K562 (cell line): ENCODE measurements around the gene B4GALNT4. TPM values are rescaled to one million over a fixed set of nuclear protein-coding genes. Genes with fewer than 3 reads are reported as not detected.

Source experiments
- ATAC-seq: fragments of 200-7000 bp; cut with Tn5 transposase; 3 replicates; pipeline ENCODE4 v1.9.1; 2020; ENCODE audit warnings: moderate library complexity
- BruUV-seq: library from RNA; stranded (reverse); fragments of 400-500 nt; replicated peaks from 2 replicates; lab custom pipeline; 2021; lab: Mats Ljungman, UMichigan
- CTCF ChIA-PET: fragments of 300-600 bp; formaldehyde crosslinking; extraction: SDS; loops from one replicate; lab custom pipeline; 2021; ENCODE audit warnings: low intra/inter-chr PET ratio; lab: Yijun Ruan, JAX
- POLR2A ChIA-PET: fragments of 300-600, 350-650 bp; sonication (Branson Sonifier 250); formaldehyde crosslinking; extraction: SDS; loops from one replicate; lab custom pipeline; 2021; ENCODE audit warnings: antibody characterized with exemption, inconsistent platforms; lab: Yijun Ruan, JAX
- DNase-seq, 4 experiments: peaks; one replicate each; pipeline versions ENCODE4 v3.0.0 to v3.0.0-alpha.2; 2011 to 2018; ENCODE audit warnings: low spot score in 3 of 4, mixed read lengths in 3 of 4; ENCODE audit errors: extremely low read depth in 1 of 4
- FAIRE-seq: peaks from 2 replicates; lab custom pipeline; 2011; peaks lifted over from hg19 to GRCh38; lab: Jason Lieb, UNC
- H2AFZ ChIP-seq: 2 replicates; pipeline ENCODE4 v1.6.0; 2011; ENCODE audit warnings: low read depth, low read length, control low read depth, inconsistent platforms
- H3K27ac ChIP-seq: fragments of 200-600 bp; 3 replicates; pipeline ENCODE4 v1.8.0; 2011; ENCODE audit warnings: low read depth, mild to moderate bottlenecking, control low read depth, inconsistent platforms, low read length, moderate library complexity, mixed read lengths; ENCODE audit errors: extremely low read depth
- H3K27me3 ChIP-seq, 2 experiments: fragments of 300-600 bp in 1 of 2; 2 replicates in 1 of 2; 3 replicates in 1 of 2; pipeline versions ENCODE4 v1.6.0 to v1.8.0; 2011; ENCODE audit warnings: inconsistent platforms in 2 of 2, low read length in 2 of 2, mild to moderate bottlenecking in 1 of 2, mixed read lengths in 1 of 2, moderate library complexity in 1 of 2; ENCODE audit not compliant: control insufficient read depth in 2 of 2, insufficient read depth in 2 of 2
- H3K36me3 ChIP-seq: fragments of 300-600 bp; 3 replicates; pipeline ENCODE4 v1.8.0; 2011; ENCODE audit warnings: mild to moderate bottlenecking, low read length, inconsistent platforms; ENCODE audit not compliant: control insufficient read depth, insufficient read depth
- H3K4me1 ChIP-seq, 2 experiments: fragments of 200-600 bp in 1 of 2; replicated peaks in 1 of 2; 2 replicates in 1 of 2; 3 replicates in 1 of 2; pipeline versions ENCODE4 v1.5.1 to v1.8.0; 2011; ENCODE audit warnings: inconsistent platforms in 2 of 2, low read length in 2 of 2, mild to moderate bottlenecking in 1 of 2, mixed read lengths in 1 of 2, moderate library complexity in 1 of 2; ENCODE audit not compliant: control insufficient read depth in 2 of 2, insufficient read depth in 2 of 2
- H3K4me2 ChIP-seq: 2 replicates; pipeline ENCODE4 v1.6.1; 2011; ENCODE audit warnings: low read length, control low read depth, inconsistent platforms, mixed read lengths; ENCODE audit not compliant: insufficient read depth
- H3K4me3 ChIP-seq: fragments of 200-600 bp; sonication (generic), shearing (Covaris generic); 2 replicates; pipeline ENCODE4 v1.5.1; 2016; ENCODE audit warnings: control low read depth, inconsistent platforms
- H3K79me2 ChIP-seq: fragments of 200-600 bp; 3 replicates; pipeline ENCODE4 v1.8.0; 2011; ENCODE audit warnings: low read length, inconsistent platforms; ENCODE audit not compliant: control insufficient read depth, insufficient read depth
- H3K9ac ChIP-seq, 2 experiments: 2 replicates each; pipeline versions ENCODE4 v1.6.0 to v1.6.1; 2011; ENCODE audit warnings: low read depth in 2 of 2, low read length in 2 of 2, control low read depth in 1 of 2, inconsistent platforms in 1 of 2, mild to moderate bottlenecking in 1 of 2, mixed read lengths in 1 of 2; ENCODE audit not compliant: insufficient read depth in 1 of 2
- H3K9me1 ChIP-seq: one replicate; pipeline ENCODE4 v1.6.0; 2011; ENCODE audit warnings: inconsistent platforms, mild to moderate bottlenecking, low read length, moderate library complexity; ENCODE audit not compliant: control insufficient read depth, insufficient read depth
- H3K9me3 ChIP-seq: replicated peaks from 2 replicates; pipeline ENCODE4 v1.5.1; 2011; ENCODE audit warnings: low read depth, low read length, inconsistent platforms; ENCODE audit not compliant: control insufficient read depth, insufficient read depth
- H4K20me1 ChIP-seq: replicated peaks from 2 replicates; pipeline ENCODE4 v1.6.1; 2011; ENCODE audit warnings: low read length, inconsistent platforms, mixed read lengths; ENCODE audit not compliant: control insufficient read depth, insufficient read depth
- ADNP ChIP-seq: fragments of 200-800 bp; sonication (Bioruptor generic); IDR thresholded peaks from 2 replicates; pipeline ENCODE4 v1.6.1; 2016; ENCODE audit warnings: missing genetic modification characterization, missing compliant biosample characterization
- ARHGAP35 ChIP-seq: fragments of 450-650 bp; IDR thresholded peaks from 2 replicates; pipeline ENCODE4 v1.6.1; 2018; ENCODE audit not compliant: partially characterized antibody
- BCOR ChIP-seq: fragments of 450-650 bp; IDR thresholded peaks from 2 replicates; pipeline ENCODE4 v1.6.1; 2016
- EHMT2 ChIP-seq: fragments of 450-650 bp; IDR thresholded peaks from 2 replicates; pipeline ENCODE4 v1.6.1; 2018; ENCODE audit warnings: antibody characterized with exemption
- HDGF ChIP-seq: fragments of 450-650 bp; IDR thresholded peaks from 2 replicates; pipeline ENCODE4 v1.6.1; 2016
- HLTF ChIP-seq: fragments of 450-650 bp; IDR thresholded peaks from 2 replicates; pipeline ENCODE4 v1.6.1; 2016
- KDM1A ChIP-seq, 2 experiments: fragments of 450-650 bp; IDR thresholded peaks; 2 replicates each; pipeline ENCODE4 v1.6.1; 2016; ENCODE audit warnings: mild to moderate bottlenecking in 2 of 2
- MED1 ChIP-seq: sonication (generic); formaldehyde crosslinking; IDR thresholded peaks from 2 replicates; pipeline ENCODE4 v1.8.1; 2023; ENCODE audit warnings: missing genetic modification reagents, borderline replicate concordance
- PHF20 ChIP-seq: fragments of 450-650 bp; IDR thresholded peaks from 2 replicates; pipeline ENCODE4 v1.6.1; 2018; ENCODE audit not compliant: partially characterized antibody
- POLR2B ChIP-seq: fragments of 450-650 bp; IDR thresholded peaks from 2 replicates; pipeline ENCODE4 v1.6.1; 2018; ENCODE audit warnings: low read depth; ENCODE audit not compliant: partially characterized antibody
- SMAD1 ChIP-seq: fragments of 150-350 bp; IDR thresholded peaks from 2 replicates; pipeline ENCODE4 v1.6.1; 2014; ENCODE audit warnings: low read length, low read depth; ENCODE audit not compliant: partially characterized antibody
- SUPT5H ChIP-seq: fragments of 450-650 bp; IDR thresholded peaks from 2 replicates; pipeline ENCODE4 v1.6.1; 2016
- ZC3H4 ChIP-seq: sonication (generic); formaldehyde crosslinking; IDR thresholded peaks from 2 replicates; pipeline ENCODE4 v1.9.0; 2021; ENCODE audit warnings: missing genetic modification reagents, borderline replicate concordance
- ZNF212 ChIP-seq: fragments of 450-650 bp; formaldehyde crosslinking; IDR thresholded peaks from 2 replicates; pipeline ENCODE4 v1.4.0; 2020; ENCODE audit warnings: mild to moderate bottlenecking
- WGBS: fragments of 100-300 bp; shearing (Covaris generic); methylation state at CpG from one replicate; pipeline ENCODE4 v1.1.6; 2016; ENCODE audit warnings: low coverage, mixed read lengths; ENCODE audit not compliant: insufficient coverage; ENCODE audit errors: missing lambda C conversion rate; 5-methylcytosine and 5-hydroxymethylcytosine counted together
- in situ Hi-C: fragments of 300-500 bp; cut with MboI; formaldehyde crosslinking; loops from 4 replicates; pipeline ENCODE4 v1.15.0; 2018; ENCODE audit warnings: inconsistent platforms, mixed read lengths
- intact Hi-C: fragments of 100-400 bp; cut with micrococcal nuclease; formaldehyde crosslinking; loops from 2 replicates; pipeline ENCODE4 v1.14.2; 2022
- polyA plus RNA-seq, 8 experiments: library from polyadenylated mRNA; depleted of rRNA in 4 of 8; stranded (reverse) in 5 of 8; unstranded in 3 of 8; fragments of >200 nt; fragmentation: Nextera tagmentation in 2 of 8; fragmentation: Illumina TruSeq in 1 of 8; extraction: Ambion mirVana in 2 of 8; extraction: Trizol in 1 of 8; gene quantifications; 2 replicates each; pipeline versions ENCODE4 v1.2.1 to v1.2.3, GENCODE V29; 2011 to 2014; ENCODE audit warnings: inconsistent platforms in 1 of 8, missing spikeins in 1 of 8
- total RNA-seq, 7 experiments: library from RNA; depleted of rRNA in 6 of 7; stranded (reverse); fragments of >200 nt in 6 of 7; fragmentation: Illumina TruSeq in 2 of 7; extraction: Trizol in 2 of 7; gene quantifications; 2 replicates each; pipeline versions ENCODE4 v1.2.1 to v1.2.3, GENCODE V29; 2011 to 2021; ENCODE audit warnings: low replicate concordance in 1 of 7
- TF ChIP-seq, protein P1 (sequence below), 3 experiments: fragments of 200-800 bp in 1 of 3; sonication (Bioruptor generic) in 1 of 3; sonication (generic) in 1 of 3; formaldehyde crosslinking in 1 of 3; IDR thresholded peaks; 2 replicates each; pipeline versions ENCODE4 v1.6.1 to v1.8.0; 2016 to 2022; ENCODE audit warnings: mild to moderate bottlenecking in 2 of 3, missing compliant biosample characterization in 2 of 3, missing genetic modification characterization in 2 of 3, missing genetic modification reagents in 1 of 3
- TF ChIP-seq, protein P2 (sequence below): fragments of 450-650 bp; IDR thresholded peaks from 2 replicates; pipeline ENCODE4 v1.6.1; 2016; ENCODE audit warnings: low read depth

The B4GALNT4 gene
- total and polyA plus RNA-seq, 9 of the 15 experiments (the other 6 are each of a cell fraction or from before 2014, with no cell fraction given): 0.20 to 37.1 (median 10.8) TPM; not detected in 1

DNA sequence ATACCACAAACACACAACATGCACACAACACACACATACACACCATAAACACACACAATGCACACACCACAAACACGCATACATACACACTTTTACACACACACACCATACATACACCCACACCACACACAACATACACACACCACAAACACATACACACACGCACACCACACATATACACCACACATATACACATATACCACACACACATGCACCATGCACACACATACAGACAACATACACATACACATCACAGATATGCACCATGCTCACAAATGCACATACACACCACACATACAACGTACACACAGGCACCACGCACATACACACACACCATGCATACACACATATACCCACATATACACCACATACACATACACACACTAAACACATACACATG, 11.7 kb upstream of the B4GALNT4 start:
- POLR2A ChIA-PET: no interaction called here
- ATAC-seq (no peak), DNase-seq (no peak), FAIRE-seq (no peak)
- BruUV-seq: no TSS peak
- Histone ChIP-seq H3K36me3 (no peaks in the 10 kb centered on the region; the same call in 2 of the 3 replicates), H2AFZ (no peak overlapping the region), H4K20me1 (no peaks in the 10 kb centered on the region), H3K4me1 (peaks cover 33 to 55% of the 10 kb centered on the region in 2 experiments), H3K9ac (no peak overlapping the region; a peak in 1 of 4 replicates), H3K9me3 (peaks cover 13% of the 10 kb centered on the region), H3K27ac (no peak overlapping the region), H3K4me2 (no peak overlapping the region), H3K9me1 (peaks cover 2% of the 10 kb centered on the region), H3K27me3 (no peaks in the 10 kb centered on the region; a peak in 1 of 5 replicates), H3K79me2 (peaks cover 8% of the 10 kb centered on the region; the same call in 1 of the 3 replicates), H3K4me3 (no peak overlapping the region)
- CTCF ChIA-PET: no interaction called here
- WGBS: 74% methylated on average over 4 of the region's 4 CpGs
- in situ Hi-C loops (loop anchor here (5.0 kb wide), 1 partner anchor 105 kb away; no protein-coding TSS in a partner anchor), intact Hi-C loops (no loop called here)
- TF ChIP-seq ADNP (tag) (0 out of 2 replicates have a peak, but pooled peaks have one; percentile 21), BCOR (0 out of 2 replicates have a peak, but pooled peaks have one; percentile 41), SMAD1 (no peak), MED1 (no peak), HDGF (0 out of 2 replicates have a peak, but pooled peaks have one; percentile 59), SUPT5H (peak; percentile 41; the same call in 1 of the 2 replicates), KDM1A (IDR thresholded peaks at IDR 0.05) (0 out of 4 replicates have a peak, but pooled peaks of 1 of the 2 experiments have one; percentile 59), POLR2B (peak; percentile 50), ARHGAP35 (peak; percentile 57), ZNF212 (CRISPR knock-in tag) (no peak), PHF20 (peak; percentile 55), EHMT2 (peak; percentile 28; the same call in 1 of the 2 replicates), ZC3H4 (no peak), HLTF (0 out of 2 replicates have a peak, but pooled peaks have one; percentile 52)
- TF ChIP-seq, protein P1, sequence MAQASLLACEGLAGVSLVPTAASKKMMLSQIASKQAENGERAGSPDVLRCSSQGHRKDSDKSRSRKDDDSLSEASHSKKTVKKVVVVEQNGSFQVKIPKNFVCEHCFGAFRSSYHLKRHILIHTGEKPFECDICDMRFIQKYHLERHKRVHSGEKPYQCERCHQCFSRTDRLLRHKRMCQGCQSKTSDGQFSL (CRISPR knock-in tag; IDR thresholded peaks at IDR 0.05): no peak
- TF ChIP-seq, protein P1 (tag; IDR thresholded peaks at IDR 0.05): no peak
- TF ChIP-seq, protein P2, sequence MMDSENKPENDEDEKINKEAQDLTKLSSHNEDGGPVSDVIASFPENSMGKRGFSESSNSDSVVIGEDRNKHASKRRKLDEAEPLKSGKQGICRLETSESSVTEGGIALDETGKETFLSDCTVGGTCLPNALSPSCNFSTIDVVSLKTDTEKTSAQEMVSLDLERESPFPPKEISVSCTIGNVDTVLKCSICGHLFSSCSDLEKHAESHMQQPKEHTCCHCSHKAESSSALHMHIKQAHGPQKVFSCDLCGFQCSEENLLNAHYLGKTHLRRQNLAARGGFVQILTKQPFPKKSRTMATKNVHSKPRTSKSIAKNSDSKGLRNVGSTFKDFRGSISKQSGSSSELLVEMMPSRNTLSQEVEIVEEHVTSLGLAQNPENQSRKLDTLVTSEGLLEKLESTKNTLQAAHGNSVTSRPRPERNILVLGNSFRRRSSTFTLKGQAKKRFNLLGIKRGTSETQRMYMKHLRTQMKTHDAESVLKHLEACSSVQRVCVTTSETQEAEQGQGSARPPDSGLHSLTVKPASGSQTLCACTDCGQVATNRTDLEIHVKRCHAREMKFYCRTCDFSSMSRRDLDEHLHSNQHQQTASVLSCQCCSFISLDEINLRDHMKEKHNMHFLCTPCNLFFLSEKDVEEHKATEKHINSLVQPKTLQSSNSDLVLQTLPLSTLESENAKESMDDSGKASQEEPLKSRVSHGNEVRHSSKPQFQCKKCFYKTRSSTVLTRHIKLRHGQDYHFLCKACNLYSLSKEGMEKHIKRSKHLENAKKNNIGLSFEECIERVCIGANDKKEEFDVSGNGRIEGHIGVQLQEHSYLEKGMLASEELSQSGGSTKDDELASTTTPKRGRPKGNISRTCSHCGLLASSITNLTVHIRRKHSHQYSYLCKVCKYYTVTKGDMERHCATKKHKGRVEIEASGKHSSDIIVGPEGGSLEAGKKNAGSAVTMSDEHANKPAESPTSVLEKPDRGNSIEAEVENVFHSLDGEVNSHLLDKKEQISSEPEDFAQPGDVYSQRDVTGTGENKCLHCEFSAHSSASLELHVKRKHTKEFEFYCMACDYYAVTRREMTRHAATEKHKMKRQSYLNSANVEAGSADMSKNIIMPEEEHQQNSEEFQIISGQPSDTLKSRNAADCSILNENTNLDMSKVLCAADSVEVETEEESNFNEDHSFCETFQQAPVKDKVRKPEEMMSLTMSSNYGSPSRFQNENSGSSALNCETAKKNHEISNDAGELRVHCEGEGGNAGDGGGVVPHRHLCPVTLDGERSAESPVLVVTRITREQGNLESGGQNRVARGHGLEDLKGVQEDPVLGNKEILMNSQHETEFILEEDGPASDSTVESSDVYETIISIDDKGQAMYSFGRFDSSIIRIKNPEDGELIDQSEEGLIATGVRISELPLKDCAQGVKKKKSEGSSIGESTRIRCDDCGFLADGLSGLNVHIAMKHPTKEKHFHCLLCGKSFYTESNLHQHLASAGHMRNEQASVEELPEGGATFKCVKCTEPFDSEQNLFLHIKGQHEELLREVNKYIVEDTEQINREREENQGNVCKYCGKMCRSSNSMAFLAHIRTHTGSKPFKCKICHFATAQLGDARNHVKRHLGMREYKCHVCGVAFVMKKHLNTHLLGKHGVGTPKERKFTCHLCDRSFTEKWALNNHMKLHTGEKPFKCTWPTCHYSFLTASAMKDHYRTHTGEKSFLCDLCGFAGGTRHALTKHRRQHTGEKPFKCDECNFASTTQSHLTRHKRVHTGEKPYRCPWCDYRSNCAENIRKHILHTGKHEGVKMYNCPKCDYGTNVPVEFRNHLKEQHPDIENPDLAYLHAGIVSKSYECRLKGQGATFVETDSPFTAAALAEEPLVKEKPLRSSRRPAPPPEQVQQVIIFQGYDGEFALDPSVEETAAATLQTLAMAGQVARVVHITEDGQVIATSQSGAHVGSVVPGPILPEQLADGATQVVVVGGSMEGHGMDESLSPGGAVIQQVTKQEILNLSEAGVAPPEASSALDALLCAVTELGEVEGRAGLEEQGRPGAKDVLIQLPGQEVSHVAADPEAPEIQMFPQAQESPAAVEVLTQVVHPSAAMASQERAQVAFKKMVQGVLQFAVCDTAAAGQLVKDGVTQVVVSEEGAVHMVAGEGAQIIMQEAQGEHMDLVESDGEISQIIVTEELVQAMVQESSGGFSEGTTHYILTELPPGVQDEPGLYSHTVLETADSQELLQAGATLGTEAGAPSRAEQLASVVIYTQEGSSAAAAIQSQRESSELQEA: peak; percentile 21; the same call in 1 of the 2 replicates
